Measurements from ENCODE around the gene KIAA1217. TPM values are rescaled to one million over a fixed set of nuclear protein-coding genes. Genes with fewer than 3 reads are reported as not detected.

Gene KIAA1217
- total RNA-seq, 4 donors from 2014 or later = 67.3 to 104 (median 89.8) TPM

GRCh38 chr10:24201503-24202180, 7.3 kb upstream of the KIAA1217 start:
- WGBS, 2 donors = 32 to 38% methylated on average over 14 of the region's 14 CpGs
- Histone ChIP-seq H3K4me3 (replicated peaks in 1 of 3) (peak overlapping the region in 1 of 3 donors; percentile 4), H3K27ac (peak overlapping the region; percentile 95 to 98 (median 96)), H3K4me1 (peaks cover 26 to 63% of the 10 kb centered on the region in 2 donors), H3K27me3 (no peaks in the 10 kb centered on the region), H3K9me3 (no peaks in the 10 kb centered on the region), H3K36me3 (no peaks in the 10 kb centered on the region)
- intact Hi-C loops (cut with DNase I) = loop anchor here (5.0 kb wide), 1 partner anchor 156 kb away; no protein-coding TSS in a partner anchor
- peak; percentile 32 to 34 for DNase-seq
- TF ChIP-seq CTCF (IDR thresholded peaks at IDR 0.05) (no peak), POLR2A (IDR thresholded peaks at IDR 0.05) (no peak)

GRCh38 chr10:24202181-24202570, 6.8 kb upstream of the KIAA1217 start:
- 34 to 47% methylated on average over 6 of the region's 6 CpGs for WGBS, 2 donors

GRCh38 chr10:24205821-24206220, 3.1 kb upstream of the KIAA1217 start:
- intact Hi-C loops (cut with DNase I) = no loop called here
- Histone ChIP-seq H3K27me3 (no peaks in the 10 kb centered on the region), H3K9me3 (no peaks in the 10 kb centered on the region), H3K36me3 (no peaks in the 10 kb centered on the region), H3K4me3 (replicated peaks in 1 of 3) (no peak overlapping the region), H3K27ac (peak overlapping the region in 2 of 3 donors; percentile 94 to 99), H3K4me1 (peaks cover 53 to 63% of the 10 kb centered on the region in 2 donors)
- no peak for DNase-seq
- WGBS, 2 donors = 74 to 78% methylated on average over 6 of the region's 6 CpGs
- no peak for TF ChIP-seq CTCF (IDR thresholded peaks at IDR 0.05)
- TF ChIP-seq POLR2A (IDR thresholded peaks at IDR 0.05) = no peak

More at GRCh38 chr10:24202181-24202570, 6.8 kb upstream of the KIAA1217 start:
- no peaks in the 10 kb centered on the region for H3K36me3 ChIP-seq
- H3K4me3 ChIP-seq (replicated peaks in 1 of 3) = no peak overlapping the region
- DNase-seq = peak; percentile 86 to 88
- H3K27ac ChIP-seq = peak overlapping the region; percentile 95 to 98 (median 96)
- no peaks in the 10 kb centered on the region for H3K9me3 ChIP-seq
- TF ChIP-seq CTCF (IDR thresholded peaks at IDR 0.05) (no peak), POLR2A (IDR thresholded peaks at IDR 0.05) (peak in 1 of 2 donors; percentile 53)
- H3K4me1 ChIP-seq = peaks cover 29 to 63% of the 10 kb centered on the region in 2 donors
- intact Hi-C loops (cut with DNase I) = loop anchor here (5.0 kb wide), 1 partner anchor 155 kb away; no protein-coding TSS in a partner anchor
- H3K27me3 ChIP-seq = no peaks in the 10 kb centered on the region

- Histone ChIP-seq H3K36me3 (no peaks in the 10 kb centered on the region), H3K27me3 (no peaks in the 10 kb centered on the region), H3K27ac (peak overlapping the region; percentile 92 to 99 (median 94)), H3K4me3 (replicated peaks in 1 of 3) (no peak overlapping the region), H3K9me3 (no peaks in the 10 kb centered on the region), H3K4me1 (peaks cover 53 to 58% of the 10 kb centered on the region in 2 donors)
- intact Hi-C loops (cut with DNase I) = no loop called here
- TF ChIP-seq CTCF (IDR thresholded peaks at IDR 0.05) = no peak
- no peak for TF ChIP-seq POLR2A (IDR thresholded peaks at IDR 0.05)
- DNase-seq = no peak
- WGBS, 2 donors = 69 to 74% methylated on average over 2 of the region's 2 CpGs
Measured at GRCh38 chr10:24206334-24206733, 2.6 kb upstream of the KIAA1217 start.

- no peak for TF ChIP-seq POLR2A (IDR thresholded peaks at IDR 0.05)
- TF ChIP-seq CTCF (IDR thresholded peaks at IDR 0.05) = no peak
- WGBS, 2 donors = 50 to 63% methylated on average over 3 of the region's 3 CpGs
- Histone ChIP-seq H3K9me3 (no peaks in the 10 kb centered on the region), H3K27me3 (no peaks in the 10 kb centered on the region), H3K36me3 (no peaks in the 10 kb centered on the region), H3K4me3 (replicated peaks in 1 of 3) (no peak overlapping the region), H3K4me1 (peaks cover 48 to 57% of the 10 kb centered on the region in 2 donors), H3K27ac (peak overlapping the region; percentile 92 to 99 (median 94))
- peak in 1 of 2 donors; percentile 22 for DNase-seq
- intact Hi-C loops (cut with DNase I) = no loop called here
Measured at GRCh38 chr10:24206926-24207325, 2.0 kb upstream of the KIAA1217 start.

All from thyroid gland (tissue), 4 donors.